Activated CD4-positive, CD25-positive, alpha-beta regulatory T cell treated with anti-CD3 and anti-CD28 coated beads, Interleukin-2, amount 50 U/mL, for 24 hours (primary cell): Measurements from ENCODE around the gene EFEMP1.
"Not testable (repeated sequence)": the region's sequence is repeated elsewhere in the genome, so short reads cannot be mapped to it uniquely, and the experiment has no call there.

Experiments used
- ATAC-seq, 2 donors: fragments of 150-1000 bp; cut with Tn5 transposase; one replicate each; pipeline ENCODE4 v1.10.0; 2021; ENCODE audit warnings: mild to moderate bottlenecking in 1 of 2, moderate library complexity in 1 of 2

Gene EFEMP1

DNA sequence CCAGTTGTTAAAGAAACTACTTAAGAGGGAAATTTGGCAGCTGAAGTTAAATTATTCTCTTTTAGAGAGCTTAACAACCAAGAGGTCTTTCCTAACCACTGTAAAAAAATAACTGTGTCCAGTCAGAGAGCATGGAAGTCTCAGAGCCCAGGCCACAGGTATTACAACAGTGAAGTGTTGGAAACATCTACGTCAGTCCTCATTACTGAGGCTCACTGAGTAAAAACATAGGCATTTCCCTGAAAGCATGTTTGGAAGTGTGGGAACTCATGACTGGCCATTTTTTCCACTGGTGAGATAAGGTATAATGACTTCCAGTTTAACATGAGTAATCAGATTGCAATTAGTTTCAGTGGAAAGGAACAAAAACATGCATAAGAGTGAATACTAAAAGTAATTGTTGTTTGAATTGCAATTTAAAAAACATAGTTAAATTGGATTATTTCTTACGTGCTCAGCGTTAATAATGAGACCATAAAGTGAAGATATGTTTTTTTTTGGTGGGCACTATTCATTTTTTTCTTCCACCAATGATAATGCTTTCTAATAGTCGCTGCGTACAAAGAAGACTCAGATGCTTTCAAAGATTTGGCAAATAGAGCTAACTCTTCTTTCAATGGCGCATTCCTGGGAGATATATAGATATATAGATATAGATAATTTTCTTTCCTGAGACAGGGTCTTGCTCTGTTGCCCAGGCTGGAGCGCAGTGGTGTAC is 60.8 kb downstream of the EFEMP1 start:
- ATAC-seq, result no peak

DNA sequence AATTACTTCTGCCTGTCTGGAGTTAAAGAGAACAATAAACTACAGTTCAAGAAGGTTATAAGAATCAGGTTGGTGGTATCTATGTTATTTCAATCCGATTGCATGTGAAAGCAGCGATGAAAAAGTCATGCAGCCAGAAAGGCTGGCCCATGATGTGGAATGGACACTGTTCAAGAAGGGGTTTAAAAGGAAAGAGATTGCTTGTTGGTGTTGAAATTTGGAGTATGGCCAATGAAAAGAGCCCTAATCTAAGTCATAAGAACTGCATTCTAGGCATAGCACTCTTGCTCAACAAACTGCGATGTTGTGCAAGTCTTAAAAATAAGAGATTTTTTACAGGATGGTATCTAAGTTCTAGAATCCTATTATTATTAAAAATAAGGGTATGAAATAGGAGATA is 61.3 kb downstream of the EFEMP1 start:
- ATAC-seq, result no peak

DNA sequence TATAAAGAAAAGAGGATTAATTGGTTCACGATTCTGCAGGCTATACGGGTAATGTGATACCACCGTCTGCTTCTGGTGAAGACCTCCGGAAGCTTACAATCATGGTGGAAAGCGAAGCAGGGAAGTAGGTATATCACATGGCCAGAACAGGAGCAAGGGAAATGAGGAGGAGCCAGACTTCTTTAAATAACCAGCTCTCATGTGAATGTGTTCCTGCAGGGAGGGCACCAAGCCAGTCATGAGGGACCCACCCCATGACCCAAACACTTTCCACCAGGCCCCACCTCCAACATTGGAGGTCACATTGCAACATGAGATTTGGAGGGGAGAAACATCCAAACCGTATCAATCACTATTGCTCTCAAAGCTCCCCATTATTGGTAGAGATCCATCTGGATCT is 61.8 kb downstream of the EFEMP1 start:
- no peak for ATAC-seq

DNA sequence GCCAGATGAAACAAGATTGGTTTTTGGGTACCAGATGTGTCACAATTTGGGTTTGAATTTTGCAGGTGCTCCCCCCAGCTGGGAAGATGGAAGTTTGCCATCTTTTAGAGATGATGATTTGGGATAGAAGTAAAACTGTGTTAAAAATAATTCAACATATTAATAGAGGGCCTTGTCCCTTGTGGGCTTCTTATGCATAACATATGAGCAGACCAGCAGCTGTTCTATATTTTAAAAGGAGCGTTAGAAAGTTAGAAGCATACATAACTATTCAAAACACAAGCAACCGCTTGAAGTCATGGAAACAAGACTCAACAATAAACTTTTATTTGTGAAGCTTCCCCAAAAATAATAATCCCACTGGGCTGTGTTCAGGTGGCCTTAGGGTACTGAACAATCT is 62.8 kb downstream of the EFEMP1 start:
- ATAC-seq, result no peak

DNA sequence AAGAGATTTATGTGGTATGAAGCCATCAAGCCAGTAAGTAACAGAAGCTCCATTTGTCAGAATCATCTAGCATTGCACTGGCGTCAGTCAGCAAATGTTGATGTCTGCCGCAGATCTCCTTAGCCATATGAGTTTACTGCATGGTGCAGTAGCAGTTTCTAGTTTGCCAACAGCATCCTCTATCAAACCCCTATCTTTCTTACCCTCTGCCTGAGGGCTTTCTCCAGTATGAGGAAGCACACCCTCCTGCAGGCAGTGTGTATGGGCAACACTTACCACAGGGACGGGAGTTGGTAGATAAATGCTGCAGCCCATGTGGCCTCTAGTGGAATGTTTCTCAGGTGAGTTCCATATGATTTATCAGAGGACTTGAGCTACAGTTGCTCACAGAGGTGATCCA is 63.7 kb downstream of the EFEMP1 start:
- ATAC-seq, result no peak

DNA sequence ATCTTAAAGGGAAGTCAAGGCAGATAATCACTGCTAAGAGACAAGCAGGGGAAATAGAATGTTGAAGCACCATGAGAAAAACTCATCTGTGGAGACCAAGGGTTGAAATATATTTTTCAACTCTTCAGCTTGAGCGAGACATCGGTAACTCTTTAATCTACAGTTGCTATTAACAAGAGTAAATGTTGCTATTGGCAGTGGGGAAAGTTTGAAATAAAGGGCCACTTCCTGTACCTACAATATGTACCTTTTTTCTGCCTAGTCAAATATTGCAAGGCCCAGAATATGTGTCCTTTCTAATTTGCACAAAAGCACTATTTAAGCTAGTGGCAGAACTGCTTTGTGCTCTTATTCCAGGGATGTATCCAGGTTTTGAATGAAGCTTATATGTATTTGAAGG is 65.8 kb downstream of the EFEMP1 start:
- no peak for ATAC-seq

DNA sequence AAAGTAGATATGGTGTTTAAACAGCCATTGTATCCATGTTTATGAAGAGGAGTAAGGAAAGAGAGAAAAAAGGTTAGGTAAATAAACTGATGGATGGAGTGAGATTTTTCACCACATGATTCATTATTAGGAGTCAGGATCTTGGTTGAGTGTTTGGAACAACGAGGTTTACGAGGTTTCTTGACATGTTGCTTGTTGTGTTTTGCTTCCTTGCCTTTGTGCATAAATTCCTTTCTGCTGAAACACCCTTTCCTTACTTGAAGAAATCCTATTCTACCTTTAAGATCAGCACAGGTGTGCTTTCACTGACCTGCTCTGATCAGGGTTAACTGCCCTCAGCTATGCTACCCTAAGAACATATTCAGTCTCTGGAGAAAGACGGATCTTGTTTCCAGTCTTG is 66.6 kb downstream of the EFEMP1 start:
- ATAC-seq, result no peak

DNA sequence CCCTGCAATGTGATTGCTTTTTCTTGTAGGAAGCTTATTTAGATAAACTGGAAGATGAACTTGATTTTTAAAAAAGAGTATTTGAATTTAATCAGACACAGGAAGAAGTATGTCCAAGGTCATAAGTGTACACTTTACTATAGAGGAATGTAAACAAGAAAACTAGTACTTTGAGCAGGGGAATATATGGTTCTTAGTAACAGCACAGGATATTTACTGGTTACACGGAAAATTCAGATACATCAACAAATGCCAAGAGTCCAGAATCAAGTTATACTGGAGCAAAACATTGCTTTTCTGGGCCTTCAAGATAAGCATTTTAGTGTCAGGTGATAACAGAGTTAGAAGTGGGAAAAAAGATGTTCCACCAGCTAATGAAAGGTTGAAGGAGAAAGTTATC is 75.5 kb downstream of the EFEMP1 start:
- no peak for ATAC-seq

DNA sequence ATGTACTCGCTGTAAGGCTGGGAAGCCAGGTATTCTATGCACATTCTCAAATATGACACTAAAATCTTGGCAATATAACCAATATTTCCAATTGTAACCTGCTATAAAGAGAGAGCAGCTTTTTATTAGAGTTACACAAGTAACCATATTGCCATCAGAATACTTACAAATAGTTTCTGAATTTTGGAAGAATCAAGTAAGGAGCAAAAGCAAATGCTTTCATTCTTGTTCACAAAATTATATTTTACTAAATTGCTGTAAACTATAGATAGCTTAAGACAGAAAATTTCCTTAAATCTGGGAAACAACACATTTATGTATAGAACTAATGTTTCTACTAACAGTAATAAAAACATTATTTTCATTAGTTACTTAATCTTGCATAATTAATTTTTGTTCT is 77.2 kb downstream of the EFEMP1 start:
- ATAC-seq, result no peak

DNA sequence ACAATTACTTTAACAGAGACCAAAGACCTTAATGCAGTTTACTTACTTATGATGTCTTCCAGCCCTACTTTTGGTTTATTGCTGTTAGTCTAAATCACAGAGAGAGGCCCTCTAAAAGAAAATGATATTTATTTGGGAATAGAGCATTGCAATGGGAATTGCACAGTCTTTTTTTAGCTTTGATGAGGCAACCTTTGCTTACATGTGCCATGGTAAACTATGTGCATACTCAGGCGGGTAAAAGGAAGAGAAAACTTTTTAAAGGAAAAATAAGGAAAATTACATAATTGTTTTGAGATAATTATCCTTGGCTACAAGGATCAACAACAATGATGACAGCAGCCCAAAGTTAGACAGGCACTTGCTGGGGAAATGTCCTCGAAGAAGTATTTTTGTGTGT is 78.6 kb downstream of the EFEMP1 start:
- ATAC-seq, result no peak

DNA sequence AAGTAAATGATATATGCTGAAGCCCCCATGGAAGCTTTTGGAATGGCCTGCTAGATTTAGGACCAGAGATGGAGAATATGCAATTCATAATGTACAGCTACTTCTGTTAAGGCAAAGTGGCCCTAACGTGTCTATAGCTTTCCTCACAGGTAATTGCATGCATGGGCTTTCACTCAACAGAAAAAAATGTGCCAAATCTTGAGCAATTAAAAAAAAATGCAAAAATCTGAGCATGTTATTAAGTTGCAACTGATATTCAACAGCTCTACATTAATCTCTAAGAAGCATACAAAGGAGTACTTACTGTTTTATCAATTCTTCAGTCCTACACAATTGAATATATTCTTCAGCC is 79.6 kb downstream of the EFEMP1 start:
- no peak for ATAC-seq

DNA sequence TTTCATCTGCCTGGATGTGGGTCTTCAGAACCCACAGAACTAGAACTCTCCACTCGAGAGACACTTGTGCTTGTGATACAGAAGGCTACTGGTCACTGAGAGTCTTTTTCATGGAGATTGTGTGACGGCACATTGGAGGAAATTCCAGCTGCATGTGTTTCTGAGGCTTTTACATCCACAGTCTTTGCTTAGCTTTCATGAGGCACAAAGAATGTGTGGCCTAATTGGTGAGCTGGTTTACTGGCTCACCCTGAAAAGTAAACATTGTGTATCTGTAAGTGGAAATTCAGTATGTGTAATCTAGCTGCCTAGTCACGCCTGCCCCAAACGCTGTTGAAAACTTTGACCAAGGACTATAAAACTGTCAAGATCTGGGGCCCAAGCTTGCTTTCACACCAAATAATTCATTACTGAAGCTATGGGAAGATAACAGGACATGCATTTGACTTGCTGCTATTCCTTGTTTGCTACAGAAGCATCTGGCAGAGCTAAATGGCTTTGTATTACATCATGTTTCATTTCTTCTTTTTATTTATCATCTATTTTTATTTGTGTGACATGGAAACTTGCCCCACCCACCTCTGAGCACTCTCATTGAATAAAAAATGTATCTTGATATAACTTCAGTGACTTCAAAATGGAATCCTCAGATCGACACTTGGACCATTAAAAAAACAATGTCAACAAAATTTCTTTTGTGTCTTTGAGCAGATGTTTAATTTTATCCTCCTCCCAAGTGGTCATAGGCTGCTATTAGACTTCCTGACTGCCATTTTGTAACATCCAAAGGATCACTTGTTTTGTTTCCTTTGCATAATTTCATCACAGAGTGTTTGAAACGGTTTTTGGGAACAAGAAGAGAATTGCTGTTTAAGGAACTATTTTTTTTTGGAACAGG is 80.2 kb downstream of the EFEMP1 start:
- ATAC-seq, result no peak

DNA sequence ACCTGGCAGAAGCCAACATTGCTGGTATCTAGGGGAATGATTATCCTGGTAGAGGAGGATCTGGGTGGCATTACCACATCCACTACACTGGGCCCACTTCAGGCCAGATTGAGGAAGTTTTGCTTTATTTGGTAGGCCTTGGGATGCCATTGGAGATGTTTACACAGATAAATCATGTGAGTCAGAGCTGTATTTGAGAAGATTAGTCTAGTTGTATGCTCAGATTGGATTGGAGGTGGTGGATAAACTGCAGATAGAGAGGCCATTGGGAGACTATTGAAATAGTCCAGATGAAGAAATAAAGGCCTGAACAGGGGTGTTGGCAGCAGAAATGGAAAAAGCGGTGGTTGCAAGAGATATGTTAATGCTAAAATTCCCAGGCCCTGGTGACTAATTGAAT is 81.5 kb downstream of the EFEMP1 start:
- no peak for ATAC-seq

DNA sequence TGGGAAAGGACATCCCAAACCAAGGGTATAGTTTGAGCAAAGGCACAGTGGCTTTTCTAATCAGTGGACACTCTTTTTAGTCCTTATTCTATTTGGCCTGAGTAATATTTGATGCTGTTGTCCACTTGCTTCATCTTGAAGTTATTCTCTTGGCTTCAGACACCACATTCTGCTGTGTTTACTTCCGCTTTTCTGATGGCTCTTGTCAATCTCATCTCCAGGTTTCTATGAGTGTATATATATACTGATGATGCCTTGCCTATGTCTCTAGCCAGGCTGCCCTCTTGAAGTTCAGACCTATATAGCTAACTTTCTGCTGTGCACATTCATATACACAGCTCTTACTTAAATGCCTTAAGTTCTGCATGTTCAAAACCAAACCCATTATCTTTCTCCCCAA is 83.1 kb downstream of the EFEMP1 start:
- no peak for ATAC-seq

DNA sequence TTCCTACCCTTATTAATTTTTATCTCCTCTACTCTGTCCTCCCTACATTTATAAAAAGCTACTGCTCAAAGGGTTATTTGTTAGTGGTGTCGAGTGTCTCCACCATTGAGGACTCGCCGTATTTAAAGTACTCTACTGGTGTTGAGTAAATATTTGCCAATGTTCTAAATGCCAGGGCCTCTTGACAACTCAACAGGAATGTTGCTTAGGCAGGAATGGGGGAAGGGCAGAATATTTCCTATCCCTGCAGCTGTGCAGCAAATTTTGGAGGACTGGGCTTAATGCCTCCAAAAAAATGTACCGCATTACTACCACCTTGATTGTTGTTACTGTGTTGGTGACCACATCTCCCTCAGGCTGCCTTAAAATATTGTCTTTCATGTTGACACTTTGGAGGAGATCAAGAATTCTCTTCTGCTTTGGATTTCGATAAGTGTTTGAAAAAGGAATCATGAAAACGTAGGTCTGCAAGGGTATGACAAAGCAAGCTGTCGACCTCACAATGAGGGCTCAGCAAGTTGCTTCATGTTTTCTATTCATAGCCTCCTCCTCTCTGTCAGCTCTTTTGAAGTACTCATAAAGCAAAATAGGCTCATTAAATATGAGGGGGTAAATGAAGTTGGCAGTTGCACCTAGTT is 84.3 kb downstream of the EFEMP1 start:
- no peak for ATAC-seq

DNA sequence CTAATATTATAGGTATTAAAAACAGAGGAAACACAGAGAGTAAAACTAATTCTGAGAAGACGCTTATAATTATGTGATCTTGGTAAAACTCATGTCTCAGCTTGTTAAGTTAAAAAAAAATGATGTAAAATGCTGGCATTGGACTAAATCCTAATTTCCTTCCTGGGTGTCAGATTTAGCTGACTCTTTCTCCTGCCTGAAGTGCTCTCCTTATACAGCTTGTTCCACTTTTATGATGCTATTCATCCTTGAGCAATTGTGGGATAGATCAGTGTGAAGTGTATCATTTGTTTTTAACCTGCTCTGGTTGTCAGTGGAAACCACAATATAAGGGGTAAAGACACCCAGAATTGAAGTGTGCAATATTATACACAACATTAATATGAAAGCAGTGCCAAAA is 84.9 kb downstream of the EFEMP1 start:
- ATAC-seq, result no peak

DNA sequence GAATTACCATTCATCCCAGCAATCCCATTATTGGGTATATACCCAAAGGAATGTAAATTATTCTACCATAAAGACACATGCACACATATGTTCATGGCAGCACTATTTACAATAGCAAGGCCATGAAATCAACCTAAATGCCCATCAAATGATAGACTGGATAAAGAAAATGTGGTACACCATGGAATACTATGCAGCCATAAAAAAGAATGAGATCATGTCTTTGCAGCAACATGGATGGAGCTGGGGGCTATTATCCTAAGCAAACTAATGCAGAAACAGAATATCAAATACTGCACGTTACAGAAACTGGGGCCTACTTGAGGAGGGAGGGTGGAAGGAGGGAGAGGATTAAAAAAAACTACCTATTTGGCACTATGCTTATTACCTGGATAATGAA is 85.5 kb downstream of the EFEMP1 start:
- ATAC-seq, result not testable (repeated sequence)

DNA sequence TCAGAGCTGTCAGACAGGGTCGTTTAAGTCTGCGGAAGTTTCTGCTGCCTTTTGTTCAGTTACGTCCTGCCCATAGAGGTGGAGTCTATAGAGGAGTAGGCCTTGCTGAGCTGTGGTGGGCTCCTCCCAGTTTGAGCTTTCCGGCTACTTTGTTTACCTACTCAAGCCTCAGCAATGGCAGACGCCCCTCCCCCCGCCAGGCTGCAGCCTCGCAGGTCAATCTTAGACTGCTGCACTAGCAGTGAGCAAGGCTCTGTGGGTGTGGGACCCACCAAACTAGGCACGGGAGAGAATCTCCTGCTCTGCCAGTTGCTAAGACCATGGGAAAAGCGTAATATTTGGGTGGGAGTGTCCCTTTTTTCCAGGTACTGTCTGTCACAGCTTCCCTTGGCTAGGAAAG is 86.5 kb downstream of the EFEMP1 start:
- no peak for ATAC-seq

DNA sequence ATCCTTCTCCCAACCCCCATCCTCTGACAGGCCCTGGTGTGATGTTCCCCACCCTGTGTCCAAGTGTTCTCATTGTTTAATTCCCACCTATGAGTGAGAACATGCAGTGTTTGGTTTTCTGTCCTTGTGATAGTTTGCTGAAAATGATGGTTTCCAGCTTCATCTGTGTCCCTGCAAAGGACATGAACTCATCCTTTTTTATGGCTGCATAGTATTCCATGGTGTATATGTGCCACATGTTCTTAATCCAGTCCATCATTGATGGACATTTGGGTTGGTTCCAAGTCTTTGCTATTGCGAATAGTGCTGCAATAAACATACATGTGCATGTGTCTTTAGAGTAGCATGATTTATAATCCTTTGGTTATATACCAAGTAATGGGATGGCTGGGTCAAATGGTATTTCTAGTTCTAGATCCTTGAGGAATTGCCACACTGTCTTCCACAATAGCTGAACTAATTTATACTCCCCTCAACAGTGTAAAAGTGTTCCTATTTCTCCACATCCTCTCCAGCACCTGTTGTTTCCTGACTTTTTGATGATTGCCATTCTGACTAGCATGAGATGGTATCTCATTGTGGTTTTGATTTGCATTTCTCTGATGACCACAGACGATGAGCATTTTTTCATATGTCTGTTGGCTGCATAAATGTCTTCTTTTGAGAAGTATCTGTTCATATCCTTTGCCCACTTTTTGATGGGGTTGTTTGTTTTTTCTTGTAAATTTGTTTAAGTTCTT is 91.7 kb downstream of the EFEMP1 start:
- ATAC-seq, result not testable (repeated sequence)

DNA sequence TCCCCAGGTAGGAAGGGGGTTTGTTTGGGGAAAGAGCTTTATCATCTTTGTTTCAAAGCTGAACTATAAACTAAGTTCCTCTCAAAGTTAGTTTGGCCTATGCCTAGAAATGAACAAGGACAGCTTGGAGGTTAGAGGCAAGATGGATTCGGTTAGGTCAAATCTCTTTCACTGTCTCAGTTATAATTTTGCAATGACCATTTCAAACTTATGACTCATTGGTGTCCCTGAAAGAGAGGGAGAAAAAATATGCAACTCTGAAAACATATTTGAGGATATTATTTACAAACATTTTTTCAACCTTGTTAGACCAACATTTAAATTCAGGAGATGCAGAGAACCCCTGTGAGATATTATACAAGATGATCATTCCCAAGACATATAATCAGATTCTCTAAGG is 95.7 kb downstream of the EFEMP1 start:
- ATAC-seq, result no peak

DNA sequence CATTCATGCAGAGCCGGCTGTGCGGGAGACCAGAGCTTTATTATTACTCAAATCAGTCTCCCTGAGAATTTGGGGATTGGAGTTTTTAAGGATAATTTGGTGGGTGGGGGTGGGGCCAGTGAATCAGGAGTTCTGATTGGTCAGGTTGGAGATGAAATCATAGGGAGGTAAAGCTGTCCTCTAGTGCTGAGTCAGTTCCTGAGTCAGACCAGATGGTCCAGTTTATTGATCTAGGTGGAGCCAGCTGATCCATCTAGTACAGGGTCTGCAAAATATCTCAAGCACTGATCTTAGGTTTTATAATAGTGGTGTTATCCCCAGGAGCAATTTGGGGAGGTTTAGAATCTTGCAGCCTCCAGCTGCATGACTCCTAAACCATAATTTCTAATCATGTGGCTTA is 96.2 kb downstream of the EFEMP1 start:
- not testable (repeated sequence) for ATAC-seq

DNA sequence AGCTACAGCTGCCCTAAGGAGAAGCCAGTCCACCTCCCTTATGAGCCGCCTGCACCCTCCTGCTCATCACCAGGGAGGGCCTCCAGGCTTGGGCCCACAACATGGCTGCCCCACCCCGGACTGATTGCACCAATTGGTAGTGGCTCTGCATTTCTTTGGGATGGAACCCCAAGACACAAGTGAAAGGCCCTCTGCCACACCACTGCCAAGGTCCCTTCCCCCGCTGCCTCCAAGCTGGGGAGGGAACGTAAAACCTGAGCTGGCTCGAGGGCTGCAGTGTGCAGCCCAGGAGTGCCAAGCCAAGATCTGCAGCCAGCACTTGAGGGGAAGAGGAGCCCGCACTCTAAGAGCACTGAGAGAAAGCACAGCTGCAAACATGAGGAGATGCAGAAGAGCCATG is 97.3 kb downstream of the EFEMP1 start:
- ATAC-seq, result no peak

DNA sequence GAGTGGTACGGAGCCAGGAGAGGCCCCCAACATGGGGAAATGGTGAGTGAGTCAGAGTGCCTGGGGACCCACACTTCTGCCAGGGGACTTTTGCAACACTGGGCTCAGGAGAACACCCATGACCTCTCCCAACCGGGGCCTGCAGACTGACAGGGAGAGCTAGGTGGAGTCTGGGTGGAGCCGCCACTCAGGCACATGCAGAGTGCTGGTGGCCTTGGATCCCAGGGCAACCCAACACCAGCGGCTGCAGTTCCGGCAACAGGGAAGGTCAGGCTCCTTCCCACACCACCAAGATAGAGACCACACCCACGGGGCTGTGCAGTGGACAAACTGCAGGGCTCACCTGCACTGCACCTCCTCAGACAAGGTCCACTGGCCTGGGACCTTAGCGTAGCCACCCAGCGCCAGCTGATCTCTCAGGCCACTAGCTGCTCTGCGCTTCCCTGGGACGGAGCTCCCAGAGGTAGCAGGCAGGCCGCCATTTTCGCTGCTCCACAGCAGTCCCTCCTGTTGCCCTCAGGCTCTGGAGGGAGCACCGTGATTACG is 99.0 kb downstream of the EFEMP1 start:
- no peak for ATAC-seq
